Measurements from ENCODE around the gene SMIM13. TPM values are rescaled to one million over a fixed set of nuclear protein-coding genes. Genes with fewer than 3 reads are reported as not detected.

The SMIM13 gene
- total RNA-seq, 5 donors from 2014 or later (not counting 1 experiment from before 2014, with no cell fraction given): 3.6 to 8.0 (median 5.3) TPM

- no peak overlapping the region for H3K27ac Mint-ChIP-seq
- DNase-seq: no peak
- POLR2A ChIA-PET: interaction anchor here in 1 of 2 donors (0.7 kb wide), 1 partner anchor 685 kb away, joined by 3 read pairs; no protein-coding TSS in a partner anchor
- H3K4me1 ChIP-seq (ENCODE audit: control insufficient read depth in 1 of 2, extremely low read depth in 1 of 2, insufficient read depth in 2 of 2, low read length in 2 of 2): no peaks in the 10 kb centered on the region
- H3K9me3 Mint-ChIP-seq: no peaks in the 10 kb centered on the region
- H3K4me3 ChIP-seq (ENCODE audit: control insufficient read depth in 1 of 2, extremely low read depth in 1 of 2, low read length in 1 of 2): no peak overlapping the region
- CTCF ChIA-PET: interaction anchor here in 1 of 2 donors (0.7 kb wide), 2 partner anchors 21 to 329 kb away, joined by 3 to 4 read pairs; no protein-coding TSS in a partner anchor
- peaks cover 15 to 17% (median 16%) of the 10 kb centered on the region in 3 donors for H3K4me1 Mint-ChIP-seq
- H3K27me3 ChIP-seq (replicated peaks in 1 of 2; ENCODE audit: control insufficient read depth in 2 of 2, extremely low read depth in 1 of 2, insufficient read depth in 2 of 2, low read length in 1 of 2): no peaks in the 10 kb centered on the region
- H3K4me3 Mint-ChIP-seq: no peak overlapping the region
- no peak for ATAC-seq (replicated peaks in 1 of 4)
- no CpG with 5 or more reads among the region's 1 CpG for WGBS (ENCODE audit: insufficient coverage)
- no peaks in the 10 kb centered on the region for H3K9me3 ChIP-seq
- H3K36me3 ChIP-seq (ENCODE audit: control insufficient read depth in 2 of 2, extremely low read depth in 1 of 2, insufficient read depth in 1 of 2, low read length in 1 of 2): peaks cover 0 to 4% of the 10 kb centered on the region in 2 donors
- peaks cover 21% of the 10 kb centered on the region for H3K36me3 Mint-ChIP-seq
- H3K27me3 Mint-ChIP-seq: no peaks in the 10 kb centered on the region
- H3K27ac ChIP-seq (ENCODE audit: low read length): no peak overlapping the region
Observed at GRCh38 chr6:11129908-11130565, 36.4 kb downstream of the SMIM13 start.

- DNase-seq: no peak
- H3K36me3 ChIP-seq (ENCODE audit: control insufficient read depth in 2 of 2, extremely low read depth in 1 of 2, insufficient read depth in 1 of 2, low read length in 1 of 2): peaks cover 0 to 9% of the 10 kb centered on the region in 2 donors
- POLR2A ChIA-PET: no interaction called here
- CTCF ChIA-PET: interaction anchor here in 1 of 2 donors (0.7 kb wide), 2 partner anchors 20 to 329 kb away, joined by 3 to 4 read pairs; no protein-coding TSS in a partner anchor
- no peak overlapping the region for H3K27ac ChIP-seq (ENCODE audit: low read length)
- H3K4me3 Mint-ChIP-seq: no peak overlapping the region
- peaks cover 15 to 17% (median 16%) of the 10 kb centered on the region in 3 donors for H3K4me1 Mint-ChIP-seq
- H3K27ac Mint-ChIP-seq: no peak overlapping the region
- no peaks in the 10 kb centered on the region for H3K4me1 ChIP-seq (ENCODE audit: control insufficient read depth in 1 of 2, extremely low read depth in 1 of 2, insufficient read depth in 2 of 2, low read length in 2 of 2)
- H3K9me3 Mint-ChIP-seq: no peaks in the 10 kb centered on the region
- H3K4me3 ChIP-seq (ENCODE audit: control insufficient read depth in 1 of 2, extremely low read depth in 1 of 2, low read length in 1 of 2): no peak overlapping the region
- H3K36me3 Mint-ChIP-seq: peaks cover 26% of the 10 kb centered on the region
- no peaks in the 10 kb centered on the region for H3K27me3 Mint-ChIP-seq
- H3K27me3 ChIP-seq (replicated peaks in 1 of 2; ENCODE audit: control insufficient read depth in 2 of 2, extremely low read depth in 1 of 2, insufficient read depth in 2 of 2, low read length in 1 of 2): no peaks in the 10 kb centered on the region
- ATAC-seq (replicated peaks in 1 of 4): no peak
- no peaks in the 10 kb centered on the region for H3K9me3 ChIP-seq
Observed at GRCh38 chr6:11130605-11131004, 37.0 kb downstream of the SMIM13 start.

- 100% methylated on average over 2 of the region's 6 CpGs for WGBS (ENCODE audit: insufficient coverage)
- H3K27me3 Mint-ChIP-seq: no peaks in the 10 kb centered on the region
- Histone ChIP-seq H3K9me3 (no peaks in the 10 kb centered on the region), H3K27ac (ENCODE audit: low read length) (no peak overlapping the region), H3K36me3 (ENCODE audit: control insufficient read depth in 2 of 2, extremely low read depth in 1 of 2, insufficient read depth in 1 of 2, low read length in 1 of 2) (peaks cover 0 to 14% of the 10 kb centered on the region in 2 donors), H3K4me1 (ENCODE audit: control insufficient read depth in 1 of 2, extremely low read depth in 1 of 2, insufficient read depth in 2 of 2, low read length in 2 of 2) (no peaks in the 10 kb centered on the region), H3K27me3 (replicated peaks in 1 of 2; ENCODE audit: control insufficient read depth in 2 of 2, extremely low read depth in 1 of 2, insufficient read depth in 2 of 2, low read length in 1 of 2) (no peaks in the 10 kb centered on the region), H3K4me3 (ENCODE audit: control insufficient read depth in 1 of 2, extremely low read depth in 1 of 2, low read length in 1 of 2) (no peak overlapping the region)
- ATAC-seq (replicated peaks in 1 of 4): no peak
- H3K4me3 Mint-ChIP-seq: no peak overlapping the region
- POLR2A ChIA-PET: interaction anchor here in 1 of 2 donors (0.6 kb wide), 1 partner anchor 164 kb away, joined by 4 read pairs; no protein-coding TSS in a partner anchor
- no peak for DNase-seq
- H3K36me3 Mint-ChIP-seq: peaks cover 20% of the 10 kb centered on the region
- H3K27ac Mint-ChIP-seq: no peak overlapping the region
- H3K9me3 Mint-ChIP-seq: no peaks in the 10 kb centered on the region
- peaks cover 13 to 16% (median 15%) of the 10 kb centered on the region in 3 donors for H3K4me1 Mint-ChIP-seq
- CTCF ChIA-PET: no interaction called here
Observed at GRCh38 chr6:11132194-11132888, 38.7 kb downstream of the SMIM13 start.

GRCh38 chr6:11133281-11133680, 39.6 kb downstream of the SMIM13 start:
- Mint-ChIP-seq H3K4me1 (peaks cover 13 to 16% (median 15%) of the 10 kb centered on the region in 3 donors), H3K4me3 (no peak overlapping the region)
- CTCF ChIA-PET: no interaction called here

GRCh38 chr6:11136809-11137208, 43.2 kb downstream of the SMIM13 start:
- DNase-seq: no peak
- H3K4me3 Mint-ChIP-seq: no peak overlapping the region
- no peaks in the 10 kb centered on the region for H3K27me3 ChIP-seq (replicated peaks in 1 of 2; ENCODE audit: control insufficient read depth in 2 of 2, extremely low read depth in 1 of 2, insufficient read depth in 2 of 2, low read length in 1 of 2)
- no peaks in the 10 kb centered on the region for H3K4me1 Mint-ChIP-seq
- no peaks in the 10 kb centered on the region for H3K9me3 ChIP-seq
- no peaks in the 10 kb centered on the region for H3K9me3 Mint-ChIP-seq
- peaks cover 15% of the 10 kb centered on the region for H3K36me3 Mint-ChIP-seq
- H3K4me1 ChIP-seq (ENCODE audit: control insufficient read depth in 1 of 2, extremely low read depth in 1 of 2, insufficient read depth in 2 of 2, low read length in 2 of 2): no peaks in the 10 kb centered on the region
- H3K27ac ChIP-seq (ENCODE audit: low read length): no peak overlapping the region
- H3K4me3 ChIP-seq (ENCODE audit: control insufficient read depth in 1 of 2, extremely low read depth in 1 of 2, low read length in 1 of 2): no peak overlapping the region
- POLR2A ChIA-PET: interaction anchor here in 1 of 2 donors (0.6 kb wide), 1 partner anchor 35 kb away, joined by 3 read pairs; no protein-coding TSS in a partner anchor
- no peak overlapping the region for H3K27ac Mint-ChIP-seq
- no peaks in the 10 kb centered on the region for H3K27me3 Mint-ChIP-seq
- ATAC-seq (replicated peaks in 1 of 4): no peak
- CTCF ChIA-PET: interaction anchor here in 1 of 2 donors (0.8 kb wide), 2 partner anchors 45 to 359 kb away, joined by 3 read pairs; no protein-coding TSS in a partner anchor
- H3K36me3 ChIP-seq (ENCODE audit: control insufficient read depth in 2 of 2, extremely low read depth in 1 of 2, insufficient read depth in 1 of 2, low read length in 1 of 2): peaks cover 0 to 14% of the 10 kb centered on the region in 2 donors

More at GRCh38 chr6:11133281-11133680, 39.6 kb downstream of the SMIM13 start:
- Histone ChIP-seq H3K36me3 (ENCODE audit: control insufficient read depth in 2 of 2, extremely low read depth in 1 of 2, insufficient read depth in 1 of 2, low read length in 1 of 2) (peaks cover 0 to 14% of the 10 kb centered on the region in 2 donors), H3K4me3 (ENCODE audit: control insufficient read depth in 1 of 2, extremely low read depth in 1 of 2, low read length in 1 of 2) (no peak overlapping the region), H3K27ac (ENCODE audit: low read length) (no peak overlapping the region), H3K4me1 (ENCODE audit: control insufficient read depth in 1 of 2, extremely low read depth in 1 of 2, insufficient read depth in 2 of 2, low read length in 2 of 2) (no peaks in the 10 kb centered on the region), H3K27me3 (replicated peaks in 1 of 2; ENCODE audit: control insufficient read depth in 2 of 2, extremely low read depth in 1 of 2, insufficient read depth in 2 of 2, low read length in 1 of 2) (no peaks in the 10 kb centered on the region), H3K9me3 (no peaks in the 10 kb centered on the region)
- H3K9me3 Mint-ChIP-seq: no peaks in the 10 kb centered on the region
- no peak overlapping the region for H3K27ac Mint-ChIP-seq
- WGBS (ENCODE audit: insufficient coverage): no CpG with 5 or more reads among the region's 5 CpGs
- DNase-seq (no peak), ATAC-seq (replicated peaks in 1 of 4) (no peak)
- POLR2A ChIA-PET: no interaction called here
- no peaks in the 10 kb centered on the region for H3K27me3 Mint-ChIP-seq
- H3K36me3 Mint-ChIP-seq: peaks cover 18% of the 10 kb centered on the region

- H3K36me3 Mint-ChIP-seq: peaks cover 15% of the 10 kb centered on the region
- Histone ChIP-seq H3K4me1 (ENCODE audit: control insufficient read depth in 1 of 2, extremely low read depth in 1 of 2, insufficient read depth in 2 of 2, low read length in 2 of 2) (no peaks in the 10 kb centered on the region), H3K36me3 (ENCODE audit: control insufficient read depth in 2 of 2, extremely low read depth in 1 of 2, insufficient read depth in 1 of 2, low read length in 1 of 2) (peaks cover 0 to 14% of the 10 kb centered on the region in 2 donors), H3K4me3 (ENCODE audit: control insufficient read depth in 1 of 2, extremely low read depth in 1 of 2, low read length in 1 of 2) (no peak overlapping the region), H3K27me3 (replicated peaks in 1 of 2; ENCODE audit: control insufficient read depth in 2 of 2, extremely low read depth in 1 of 2, insufficient read depth in 2 of 2, low read length in 1 of 2) (no peaks in the 10 kb centered on the region), H3K9me3 (no peaks in the 10 kb centered on the region), H3K27ac (ENCODE audit: low read length) (no peak overlapping the region)
- peaks cover 0 to under 1% (median 0%) of the 10 kb centered on the region in 3 donors for H3K4me1 Mint-ChIP-seq
- H3K27ac Mint-ChIP-seq: no peak overlapping the region
- ChIA-PET CTCF (interaction anchor here in 1 of 2 donors (0.5 kb wide), 1 partner anchor 234 kb away, joined by 3 read pairs; no protein-coding TSS in a partner anchor), POLR2A (no interaction called here)
- H3K9me3 Mint-ChIP-seq: no peaks in the 10 kb centered on the region
- no peaks in the 10 kb centered on the region for H3K27me3 Mint-ChIP-seq
- ATAC-seq (replicated peaks in 1 of 4): no peak
- no peak for DNase-seq
- no peak overlapping the region for H3K4me3 Mint-ChIP-seq
- WGBS (ENCODE audit: insufficient coverage): 75% methylated on average over 2 of the region's 3 CpGs
Observed at GRCh38 chr6:11139051-11139960, 45.7 kb downstream of the SMIM13 start.
